Cerebellar nuclear complex (tissue), 1 donor: ENCODE data around the gene SUSD6.
"Not testable (repeated sequence)": the region's sequence is repeated elsewhere in the genome, so short reads cannot be mapped to it uniquely, and the experiment has no call there.

ENCODE experiments used
- DNase-seq, 2 experiments: peaks; one replicate each; lab custom pipeline; 2025; lab: John Stamatoyannopoulos, UW

Gene SUSD6

GRCh38 chr14:69712599-69713088 is 101.2 kb downstream of the SUSD6 start:
- no peak for DNase-seq

GRCh38 chr14:69713209-69713781 is 101.9 kb downstream of the SUSD6 start:
- DNase-seq: no peak

GRCh38 chr14:69713993-69714679 is 102.7 kb downstream of the SUSD6 start:
- no peak for DNase-seq

GRCh38 chr14:69715725-69716477 is 104.5 kb downstream of the SUSD6 start:
- peak; percentile 70 to 73 for DNase-seq

GRCh38 chr14:69716478-69717187 is 105.2 kb downstream of the SUSD6 start:
- DNase-seq: peak in 1 of 2 experiments; percentile 66

- not testable (repeated sequence) for DNase-seq
These were observed 107.2 kb downstream of the SUSD6 start for GRCh38 chr14:69718614-69719013.

- no peak for DNase-seq
These were observed 108.1 kb downstream of the SUSD6 start for GRCh38 chr14:69719501-69719951.

GRCh38 chr14:69720912-69721311 is 109.5 kb downstream of the SUSD6 start:
- DNase-seq: peak in 1 of 2 experiments; percentile 17

GRCh38 chr14:69726761-69727511 is 115.5 kb downstream of the SUSD6 start:
- DNase-seq: peak in 1 of 2 experiments; percentile 53

GRCh38 chr14:69727860-69728259 is 116.5 kb downstream of the SUSD6 start:
- DNase-seq: no peak

- DNase-seq: not testable (repeated sequence)
These were observed 120.7 kb downstream of the SUSD6 start for GRCh38 chr14:69731919-69732598.

GRCh38 chr14:69736405-69736804 is 125.0 kb downstream of the SUSD6 start:
- not testable (repeated sequence) for DNase-seq

GRCh38 chr14:69741055-69741454 is 129.7 kb downstream of the SUSD6 start:
- DNase-seq: no peak

- no peak for DNase-seq
These were observed 138.6 kb downstream of the SUSD6 start for GRCh38 chr14:69749956-69750355.

GRCh38 chr14:69750495-69750894 is 139.1 kb downstream of the SUSD6 start:
- no peak for DNase-seq

- DNase-seq: no peak
These were observed 141.4 kb downstream of the SUSD6 start for GRCh38 chr14:69752773-69753172.

GRCh38 chr14:69753860-69754259 is 142.5 kb downstream of the SUSD6 start:
- no peak for DNase-seq

- DNase-seq: no peak
These were observed 143.1 kb downstream of the SUSD6 start for GRCh38 chr14:69754487-69754886.

GRCh38 chr14:69755296-69755695 is 143.9 kb downstream of the SUSD6 start:
- no peak for DNase-seq

GRCh38 chr14:69755784-69756183 is 144.4 kb downstream of the SUSD6 start:
- DNase-seq: no peak

- DNase-seq: no peak
These were observed 144.9 kb downstream of the SUSD6 start for GRCh38 chr14:69756298-69756697.
